Measurements from ENCODE around the gene SMIM5. TPM values are rescaled to one million over a fixed set of nuclear protein-coding genes. Genes with fewer than 3 reads are reported as not detected.

Gene SMIM5
- total RNA-seq, 3 donors from 2014 or later, result 20.7 to 41.6 (median 27.5) TPM

DNA sequence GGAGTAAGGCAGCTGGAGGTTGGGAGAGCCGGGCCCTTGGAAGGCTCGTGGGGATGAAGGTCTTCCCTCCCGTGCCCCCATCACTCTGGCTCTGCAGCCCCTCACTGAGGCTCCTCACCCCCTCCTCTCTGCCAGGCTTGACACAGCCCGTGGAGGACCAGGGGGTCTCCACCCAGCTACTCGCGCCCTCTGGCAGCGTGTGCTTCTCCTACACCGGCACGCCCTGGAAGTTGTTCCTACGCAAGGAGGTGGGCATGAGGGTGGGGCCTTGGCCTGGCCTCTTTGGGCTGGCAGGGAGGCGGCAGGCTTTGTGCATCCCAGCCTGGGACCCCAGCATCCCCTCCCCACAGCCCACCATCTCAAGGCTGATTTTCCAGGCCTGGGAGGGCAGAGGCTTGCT lies 15.6 kb upstream of the SMIM5 start:
- intact Hi-C loops (cut with DNase I, micrococcal nuclease), result no loop called here
- H3K9me3 ChIP-seq, result no peaks in the 10 kb centered on the region
- H3K4me1 ChIP-seq (ENCODE audit: low read depth), result peaks cover 21% of the 10 kb centered on the region
- H3K36me3 ChIP-seq (ENCODE audit: low read depth), result no peaks in the 10 kb centered on the region
- DNase-seq (no peak), ATAC-seq (no peak)
- TF ChIP-seq, protein P1, sequence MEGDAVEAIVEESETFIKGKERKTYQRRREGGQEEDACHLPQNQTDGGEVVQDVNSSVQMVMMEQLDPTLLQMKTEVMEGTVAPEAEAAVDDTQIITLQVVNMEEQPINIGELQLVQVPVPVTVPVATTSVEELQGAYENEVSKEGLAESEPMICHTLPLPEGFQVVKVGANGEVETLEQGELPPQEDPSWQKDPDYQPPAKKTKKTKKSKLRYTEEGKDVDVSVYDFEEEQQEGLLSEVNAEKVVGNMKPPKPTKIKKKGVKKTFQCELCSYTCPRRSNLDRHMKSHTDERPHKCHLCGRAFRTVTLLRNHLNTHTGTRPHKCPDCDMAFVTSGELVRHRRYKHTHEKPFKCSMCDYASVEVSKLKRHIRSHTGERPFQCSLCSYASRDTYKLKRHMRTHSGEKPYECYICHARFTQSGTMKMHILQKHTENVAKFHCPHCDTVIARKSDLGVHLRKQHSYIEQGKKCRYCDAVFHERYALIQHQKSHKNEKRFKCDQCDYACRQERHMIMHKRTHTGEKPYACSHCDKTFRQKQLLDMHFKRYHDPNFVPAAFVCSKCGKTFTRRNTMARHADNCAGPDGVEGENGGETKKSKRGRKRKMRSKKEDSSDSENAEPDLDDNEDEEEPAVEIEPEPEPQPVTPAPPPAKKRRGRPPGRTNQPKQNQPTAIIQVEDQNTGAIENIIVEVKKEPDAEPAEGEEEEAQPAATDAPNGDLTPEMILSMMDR (IDR thresholded peaks at IDR 0.05), result no peak
- no peak overlapping the region for H3K4me3 ChIP-seq

DNA sequence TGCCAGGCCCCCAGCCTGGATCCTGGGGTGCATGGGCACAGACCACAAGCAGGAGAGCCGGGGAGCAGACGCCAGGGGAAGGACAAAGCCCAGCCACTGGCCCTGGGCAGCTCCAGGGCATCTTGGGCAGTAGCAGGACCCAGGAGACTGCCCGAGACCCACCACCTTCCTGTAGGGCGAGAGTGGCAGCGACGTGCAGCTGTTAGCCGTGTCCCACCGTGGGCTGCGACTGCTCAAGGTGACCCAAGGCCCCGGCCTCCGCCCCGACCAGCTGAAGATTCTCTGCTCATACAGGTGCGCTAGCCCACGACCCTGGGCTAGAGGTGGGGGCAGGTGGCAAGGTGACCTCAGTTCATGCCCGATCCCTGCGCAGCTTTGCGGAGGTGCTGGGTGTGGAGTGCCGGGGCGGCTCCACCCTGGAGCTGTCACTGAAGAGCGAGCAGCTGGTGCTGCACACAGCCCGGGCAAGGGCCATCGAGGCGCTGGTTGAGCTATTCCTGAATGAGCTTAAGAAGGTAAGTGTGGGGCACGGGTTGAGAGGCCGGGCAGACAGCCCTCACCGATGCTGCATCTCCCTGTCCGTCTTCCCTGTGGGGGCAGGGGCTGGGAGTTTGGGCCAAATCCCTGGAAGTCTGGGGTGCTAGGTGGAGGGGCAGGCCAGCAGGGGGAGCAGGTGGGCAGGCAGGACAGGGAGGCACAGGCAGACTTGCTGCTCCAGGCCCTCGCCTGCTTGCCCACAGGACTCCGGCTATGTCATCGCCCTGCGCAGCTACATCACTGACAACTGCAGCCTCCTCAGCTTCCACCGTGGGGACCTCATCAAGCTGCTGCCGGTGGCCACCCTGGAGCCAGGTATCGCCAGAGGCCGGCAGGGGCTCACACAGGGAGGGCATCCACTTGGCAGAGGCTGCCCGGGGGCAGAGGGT lies 13.5 kb upstream of the SMIM5 start:
- intact Hi-C loops (cut with DNase I, micrococcal nuclease), result no loop called here
- Histone ChIP-seq H3K4me1 (ENCODE audit: low read depth) (peaks cover 17% of the 10 kb centered on the region), H3K36me3 (ENCODE audit: low read depth) (no peaks in the 10 kb centered on the region), H3K4me3 (no peak overlapping the region), H3K9me3 (no peaks in the 10 kb centered on the region)
- TF ChIP-seq, protein P1 (IDR thresholded peaks at IDR 0.05), result peak; percentile 29
- ATAC-seq, result no peak
- DNase-seq, result no peak

DNA sequence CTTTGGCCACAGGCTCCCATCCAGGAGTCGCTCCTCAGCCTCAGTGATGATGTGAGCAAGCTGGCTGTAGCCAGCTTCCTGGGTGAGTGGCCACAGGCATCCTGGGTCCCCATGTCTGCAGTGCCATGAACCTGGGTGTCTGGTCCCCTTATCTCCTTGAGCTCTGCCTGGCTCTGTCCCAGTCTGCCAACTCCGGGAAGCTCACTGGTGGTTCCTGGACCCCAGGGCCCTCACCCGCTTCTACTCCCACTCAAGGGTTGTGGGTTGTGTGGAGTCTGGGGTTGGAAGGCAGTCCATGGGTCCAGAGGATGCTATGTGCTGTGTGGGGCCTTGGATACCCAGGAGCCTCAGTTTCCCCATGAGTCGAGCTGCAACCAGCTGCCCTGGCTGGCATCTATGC lies 11.7 kb upstream of the SMIM5 start:
- TF ChIP-seq, protein P1 (IDR thresholded peaks at IDR 0.05), result no peak
- no peak for ATAC-seq
- no peak for DNase-seq
- no peak overlapping the region for H3K4me3 ChIP-seq
- no peaks in the 10 kb centered on the region for H3K9me3 ChIP-seq
- H3K36me3 ChIP-seq (ENCODE audit: low read depth), result no peaks in the 10 kb centered on the region
- intact Hi-C loops (cut with DNase I, micrococcal nuclease), result no loop called here
- H3K4me1 ChIP-seq (ENCODE audit: low read depth), result peaks cover 15% of the 10 kb centered on the region

DNA sequence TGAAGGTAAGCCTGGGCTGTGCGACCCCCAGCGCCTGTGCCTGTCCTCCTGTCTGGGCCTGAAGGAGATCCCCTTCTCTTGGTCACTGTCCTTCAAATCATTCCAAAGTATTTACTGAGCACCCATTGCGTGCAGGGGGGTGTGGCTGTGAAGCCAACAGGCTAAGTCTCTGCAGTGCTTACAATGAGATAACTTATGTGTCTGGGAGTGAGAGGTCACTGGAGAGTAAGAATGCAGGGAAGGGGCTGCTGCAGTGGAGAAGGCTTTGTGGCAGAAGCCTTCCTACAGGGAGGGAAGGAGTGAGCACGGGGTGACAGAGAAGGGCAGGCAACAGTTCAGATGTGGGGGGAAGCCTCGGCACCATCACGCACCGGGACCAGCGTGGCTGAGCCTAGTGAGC lies 11.2 kb upstream of the SMIM5 start:
- TF ChIP-seq, protein P1 (IDR thresholded peaks at IDR 0.05), result no peak
- DNase-seq, result no peak
- intact Hi-C loops (cut with DNase I, micrococcal nuclease), result no loop called here
- no peak for ATAC-seq
- Histone ChIP-seq H3K9me3 (no peaks in the 10 kb centered on the region), H3K36me3 (ENCODE audit: low read depth) (no peaks in the 10 kb centered on the region), H3K4me1 (ENCODE audit: low read depth) (peaks cover 9% of the 10 kb centered on the region), H3K4me3 (no peak overlapping the region)

DNA sequence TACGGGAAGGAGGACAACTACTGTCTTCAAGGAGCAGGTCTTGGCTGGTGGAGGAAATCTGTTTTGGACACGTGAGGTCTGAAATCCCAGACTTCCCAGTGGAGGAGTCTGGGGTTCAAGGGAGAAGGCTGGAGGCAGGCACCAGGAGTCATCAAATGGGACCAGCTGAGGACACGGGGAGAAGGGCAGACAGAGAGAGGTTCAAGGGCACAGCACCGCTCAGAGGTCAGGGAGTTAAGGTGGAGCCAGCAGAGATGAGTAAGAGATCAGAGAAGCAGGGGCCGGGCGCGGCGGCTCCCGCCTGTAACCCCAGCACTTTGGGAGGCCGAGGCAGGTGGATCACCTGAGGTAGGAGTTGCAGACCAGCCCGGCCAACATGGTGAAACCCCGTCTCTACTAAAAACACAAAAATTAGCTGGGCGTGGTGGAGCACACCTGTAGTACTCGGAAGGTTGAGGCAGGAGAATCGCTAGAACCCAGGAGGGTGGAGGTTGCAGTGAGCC lies 10.4 kb upstream of the SMIM5 start:
- TF ChIP-seq, protein P1 (IDR thresholded peaks at IDR 0.05), result no peak
- no peak overlapping the region for H3K4me3 ChIP-seq
- intact Hi-C loops (cut with DNase I, micrococcal nuclease), result no loop called here
- no peaks in the 10 kb centered on the region for H3K36me3 ChIP-seq (ENCODE audit: low read depth)
- H3K9me3 ChIP-seq, result no peaks in the 10 kb centered on the region
- no peak for ATAC-seq
- DNase-seq, result no peak
- peaks cover 3% of the 10 kb centered on the region for H3K4me1 ChIP-seq (ENCODE audit: low read depth)
